ENCODE results near the gene ZNF124.
"Not testable (repeated sequence)": the region's sequence is repeated elsewhere in the genome, so short reads cannot be mapped to it uniquely, and the experiment has no call there.

ZNF124 gene

DNA sequence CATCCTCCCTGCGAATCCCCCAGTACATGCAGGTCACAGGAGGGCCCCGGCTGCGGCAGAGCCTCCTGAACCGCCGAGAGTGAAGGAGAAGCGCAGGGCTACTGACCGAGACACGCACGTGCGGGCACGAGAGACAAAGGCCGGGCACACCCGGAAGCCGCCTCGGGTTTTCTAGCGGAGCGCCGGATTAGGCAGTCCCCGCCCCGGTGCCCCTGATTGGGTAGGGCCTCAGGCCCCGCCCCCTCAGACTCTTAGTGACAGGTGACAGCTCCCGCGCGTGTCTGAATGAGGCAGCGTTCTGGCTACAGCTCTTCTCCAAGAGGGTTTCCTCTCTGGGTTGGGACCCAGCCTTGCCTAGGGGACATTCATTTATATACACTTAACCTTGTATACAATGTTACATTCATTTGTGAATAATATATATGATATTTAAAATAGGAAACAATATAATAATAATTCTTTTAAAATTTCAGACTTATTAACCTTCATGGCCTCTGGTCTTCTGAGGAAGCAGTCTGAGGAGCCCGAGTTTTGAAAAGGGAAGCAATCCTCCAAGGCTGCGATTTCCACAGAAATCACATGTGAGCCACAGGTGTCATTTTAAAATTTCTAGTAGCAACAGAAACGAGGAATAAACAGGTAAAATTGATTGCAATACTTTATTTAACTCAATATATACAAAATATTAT lies at the start of gene ZNF124:
Gene ZNF124 (minus strand): TSS at position 146 of the 689 bp plus-strand sequence. CDS start 143 bp downstream, at position 3.
- DNase-seq: peak in 2 of 6 experiments; percentile 14 to 21

DNA sequence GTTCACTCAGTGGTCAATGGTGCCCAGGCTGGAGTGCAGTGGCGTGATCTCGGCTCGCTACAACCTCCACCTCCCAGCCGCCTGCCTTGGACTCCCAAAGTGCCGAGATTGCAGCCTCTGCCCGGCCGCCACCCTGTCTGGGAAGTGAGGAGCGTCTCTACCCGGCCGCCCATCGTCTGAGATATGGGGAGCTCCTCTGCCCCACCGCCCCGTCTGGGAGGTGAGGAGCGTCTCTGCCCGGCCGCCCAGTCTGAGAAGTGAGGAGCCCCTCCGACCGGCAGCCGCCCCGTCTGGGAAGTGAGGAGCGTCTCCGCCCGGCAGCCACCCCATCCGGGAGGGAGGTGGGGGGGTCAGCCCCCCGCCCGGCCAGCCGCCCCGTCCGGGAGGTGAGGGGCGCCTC lies 48.5 kb upstream of the ZNF124 start:
- not testable (repeated sequence) for DNase-seq

DNA sequence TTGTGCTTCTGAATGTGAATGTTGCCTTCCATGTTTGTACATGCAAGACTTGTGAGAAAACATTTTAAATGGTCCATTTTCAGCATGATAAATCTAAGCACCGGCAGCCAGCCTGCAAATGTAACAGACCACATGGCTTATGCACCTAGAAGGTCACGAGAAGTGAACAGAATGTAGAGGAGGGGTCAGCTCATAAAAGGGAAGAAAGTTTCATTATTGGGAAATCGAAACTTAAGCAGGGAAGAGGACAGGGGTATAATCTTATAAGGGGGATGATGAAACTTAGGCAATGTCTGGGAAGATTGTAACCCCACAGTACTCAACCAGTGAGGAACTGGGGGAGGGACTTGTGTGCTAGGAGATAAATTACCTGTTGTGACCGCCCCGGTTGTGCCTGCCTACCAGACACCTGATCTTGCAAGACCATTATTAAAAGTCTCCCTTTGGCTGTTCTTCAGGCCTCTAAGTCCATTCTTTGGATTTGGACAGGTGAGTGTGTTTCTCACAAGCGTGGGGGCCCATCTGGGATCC lies 46.4 kb upstream of the ZNF124 start:
- DNase-seq: no peak

DNA sequence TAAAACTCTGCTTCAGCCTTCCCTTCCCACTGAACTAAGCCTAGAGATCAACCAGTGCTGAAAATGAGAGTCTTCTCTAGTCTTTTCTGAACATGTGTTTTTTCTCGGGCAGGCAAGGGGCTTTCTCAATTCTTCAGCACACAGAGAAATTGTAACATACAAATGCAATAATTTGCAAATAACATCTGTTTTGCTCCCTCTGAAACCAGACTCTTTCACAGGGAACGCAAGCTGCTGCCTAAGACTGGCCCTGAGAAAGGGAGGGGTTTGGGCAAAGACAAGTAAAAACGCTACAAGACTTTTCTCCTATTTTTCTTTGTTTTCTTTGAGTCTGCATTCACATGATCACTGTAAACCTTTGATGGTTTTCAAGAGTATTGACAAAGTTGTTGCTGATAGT lies 44.4 kb upstream of the ZNF124 start:
- DNase-seq: no peak

DNA sequence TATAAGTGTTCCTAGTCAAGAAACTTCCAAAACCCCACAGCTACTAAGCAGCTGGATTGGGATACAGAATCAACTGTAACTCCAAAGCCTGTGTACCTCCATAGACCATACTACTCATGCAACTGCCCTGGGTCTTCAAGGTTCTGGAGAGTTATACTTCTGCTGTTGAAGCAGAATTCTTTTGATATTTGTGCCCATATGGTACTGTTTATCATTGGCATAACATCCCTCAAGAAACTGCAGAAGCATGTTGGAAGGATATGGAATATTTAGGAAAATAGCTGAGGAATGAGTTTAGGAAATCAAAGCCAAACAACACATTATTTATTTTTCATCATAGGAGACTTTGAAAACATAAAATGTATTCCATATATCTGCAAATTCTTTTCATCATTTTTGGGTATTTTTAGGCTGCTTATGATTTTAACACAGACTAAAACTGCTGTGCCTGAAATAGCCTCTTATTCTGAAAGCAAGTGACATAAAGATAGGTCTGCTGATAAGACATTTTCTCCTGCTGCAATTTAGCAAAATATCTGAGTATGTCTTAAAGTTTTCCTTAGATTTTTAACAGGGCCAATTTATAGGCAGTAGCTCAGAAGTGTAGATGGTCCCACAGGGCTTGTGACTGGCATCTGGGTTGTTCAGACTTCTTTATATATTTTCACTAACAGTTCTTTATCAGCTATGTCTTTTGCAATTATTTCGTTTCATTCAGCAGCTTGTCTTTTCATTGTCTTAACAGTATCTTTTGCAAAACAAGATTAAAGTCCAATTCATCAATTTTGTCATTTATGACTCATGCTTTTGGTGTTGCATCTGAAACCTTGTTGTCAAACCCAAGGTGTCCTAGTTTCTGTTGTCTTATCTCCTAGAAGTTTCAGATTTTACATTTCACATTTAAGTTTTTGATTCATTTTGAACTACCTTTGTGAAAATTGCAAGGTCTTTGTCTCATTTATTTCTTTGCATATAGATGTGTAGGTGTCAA lies 41.1 kb upstream of the ZNF124 start:
- DNase-seq: no peak

DNA sequence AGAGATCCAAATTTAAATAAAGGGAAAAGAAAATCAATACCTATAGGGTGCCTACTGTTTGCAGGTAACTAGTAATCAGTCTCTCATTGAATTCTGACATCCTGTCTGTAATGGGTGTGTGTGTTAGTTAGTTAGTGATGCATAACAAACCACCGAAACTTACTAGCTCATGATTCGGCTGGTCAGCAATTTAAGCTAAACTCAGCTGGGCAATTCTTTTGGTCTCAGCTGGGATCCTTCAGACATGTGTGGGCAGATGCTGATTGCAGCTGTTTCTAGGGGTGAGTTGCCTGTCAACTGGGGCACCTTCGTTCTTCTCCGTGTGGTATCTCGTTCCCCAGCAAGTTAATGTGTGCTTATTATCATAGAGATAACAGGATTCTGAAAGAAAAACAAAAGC lies 40.2 kb upstream of the ZNF124 start:
- DNase-seq: no peak

DNA sequence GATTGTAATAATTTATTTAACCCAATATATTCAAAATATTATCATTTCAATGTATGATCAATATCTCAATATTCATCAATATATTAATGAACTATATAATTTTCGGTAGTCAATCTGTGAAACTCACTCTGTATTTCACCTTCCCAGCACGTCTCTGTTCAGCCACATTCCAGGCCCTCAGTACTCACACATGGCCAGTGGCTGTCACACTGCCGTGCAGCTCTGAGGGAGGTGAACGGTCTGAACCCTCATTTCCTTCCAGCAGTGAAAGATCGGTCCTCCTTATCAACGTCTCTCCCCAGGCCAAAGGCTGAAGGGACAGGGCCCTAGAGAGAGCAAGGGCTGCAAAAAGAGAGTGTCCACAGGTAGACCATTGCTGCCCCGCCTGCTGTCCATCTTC lies 39.5 kb upstream of the ZNF124 start:
- DNase-seq: peak in 1 of 6 experiments; percentile 9

DNA sequence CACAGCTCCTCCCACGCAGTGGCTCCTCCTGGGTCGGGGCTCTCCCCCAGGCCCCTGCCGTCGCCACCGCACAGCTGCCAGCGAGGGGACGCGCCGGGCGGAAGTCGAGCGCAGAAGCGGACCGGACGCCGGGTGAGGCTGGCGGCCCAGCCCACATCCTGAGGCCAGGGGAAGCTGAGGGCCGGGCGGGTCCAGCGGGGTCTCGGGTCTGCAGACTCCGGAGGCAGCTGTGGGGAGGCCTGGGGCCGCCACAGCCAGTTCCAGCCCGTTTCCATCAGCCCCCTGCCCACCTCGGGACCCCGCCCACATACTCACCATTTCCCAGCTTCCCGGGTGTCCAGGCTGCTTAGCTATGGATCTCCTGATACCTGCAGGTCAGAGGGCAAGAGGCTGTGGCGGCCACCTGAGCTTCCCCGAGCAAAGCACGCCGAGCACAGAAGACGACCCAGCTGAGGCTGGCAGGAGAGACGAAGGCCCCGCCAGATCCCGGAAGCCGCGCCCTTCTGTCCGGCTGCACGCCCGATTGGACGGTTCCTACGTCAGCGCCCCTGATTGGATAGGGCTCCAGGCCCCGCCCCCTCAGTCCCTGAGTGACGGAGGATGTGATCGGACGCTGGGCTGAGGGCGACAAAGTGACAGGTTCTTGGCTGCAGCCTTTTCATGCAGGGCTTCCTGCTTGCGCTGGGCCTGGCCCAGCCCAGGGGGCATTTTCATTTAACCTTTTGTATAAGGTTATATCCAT lies 38.7 kb upstream of the ZNF124 start:
- DNase-seq: peak; percentile 85 to 94 (median 88)

DNA sequence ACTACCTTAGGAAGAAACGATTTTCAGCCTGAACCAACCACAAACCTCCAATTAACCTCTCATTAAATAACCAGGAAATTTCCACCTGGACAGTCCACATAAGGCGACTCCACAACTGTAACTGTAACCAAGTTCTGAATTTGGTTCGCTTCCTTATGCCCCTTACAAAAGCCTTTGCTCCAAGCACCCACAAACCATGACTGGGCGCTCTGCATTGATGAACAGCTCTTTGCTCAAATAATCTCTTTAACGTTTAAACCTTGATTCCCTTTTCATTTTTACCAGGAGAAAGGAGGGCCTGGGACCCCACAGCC lies 38.2 kb upstream of the ZNF124 start:
- DNase-seq: no peak

DNA sequence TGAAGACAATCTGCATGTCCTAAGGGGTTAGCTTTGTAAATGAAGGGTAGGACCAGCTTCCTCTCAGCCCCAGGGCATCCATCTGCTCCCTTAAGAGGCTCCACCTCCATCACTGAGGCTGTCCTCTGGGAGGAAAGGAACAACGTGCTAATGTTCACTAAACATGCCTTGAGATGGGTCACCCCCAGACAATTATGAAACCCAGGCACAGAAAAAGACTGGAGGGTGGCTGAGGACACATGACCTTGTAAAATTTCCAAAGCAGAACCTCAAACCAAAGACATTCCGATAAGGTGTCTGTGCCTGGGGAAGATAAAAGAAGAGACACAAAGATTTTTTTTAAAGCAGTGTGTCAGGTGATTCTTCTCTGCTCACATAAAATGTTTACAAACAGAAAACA lies 37.6 kb upstream of the ZNF124 start:
- DNase-seq: no peak

DNA sequence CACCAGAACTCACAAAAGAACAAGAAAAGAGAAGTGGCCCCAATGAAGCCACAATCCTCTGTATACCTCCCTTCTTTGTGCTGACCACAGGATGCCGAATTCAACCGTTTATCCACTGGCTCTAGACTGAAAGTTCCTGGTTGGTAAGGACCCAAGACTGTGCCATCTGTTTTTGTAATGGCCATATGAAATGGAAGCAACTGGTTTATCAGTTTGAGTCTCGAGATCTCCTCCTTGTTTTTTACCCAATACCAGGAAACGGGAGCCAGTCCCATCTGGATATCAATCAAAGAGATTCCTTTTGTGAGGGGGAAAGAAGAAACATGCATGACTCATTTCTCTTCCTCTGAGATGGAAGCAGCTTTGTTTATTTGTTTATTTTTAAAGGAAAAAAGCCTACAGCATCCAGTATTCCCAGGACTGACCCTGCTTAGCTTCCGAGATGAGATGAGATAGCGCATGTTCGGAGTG lies 32.4 kb upstream of the ZNF124 start:
- no peak for DNase-seq

DNA sequence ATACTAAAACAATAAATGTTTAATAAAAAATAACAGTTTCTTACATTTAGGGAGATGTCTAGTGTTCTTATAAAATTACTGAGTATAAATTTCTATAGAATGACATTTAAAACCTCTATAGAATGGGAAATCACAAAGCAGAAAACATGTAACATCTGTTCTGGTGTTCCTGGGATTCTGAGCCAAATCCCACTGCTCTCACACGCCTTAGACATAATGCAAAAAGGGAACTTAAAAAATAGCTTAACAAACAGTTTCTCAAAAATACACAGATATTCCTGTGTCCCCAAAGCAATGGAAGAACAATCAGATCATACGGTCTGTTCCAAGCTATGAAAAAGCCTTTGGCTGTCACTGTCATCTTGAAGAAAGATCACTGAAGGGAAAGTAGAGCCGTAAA lies 27.0 kb upstream of the ZNF124 start:
- no peak for DNase-seq

DNA sequence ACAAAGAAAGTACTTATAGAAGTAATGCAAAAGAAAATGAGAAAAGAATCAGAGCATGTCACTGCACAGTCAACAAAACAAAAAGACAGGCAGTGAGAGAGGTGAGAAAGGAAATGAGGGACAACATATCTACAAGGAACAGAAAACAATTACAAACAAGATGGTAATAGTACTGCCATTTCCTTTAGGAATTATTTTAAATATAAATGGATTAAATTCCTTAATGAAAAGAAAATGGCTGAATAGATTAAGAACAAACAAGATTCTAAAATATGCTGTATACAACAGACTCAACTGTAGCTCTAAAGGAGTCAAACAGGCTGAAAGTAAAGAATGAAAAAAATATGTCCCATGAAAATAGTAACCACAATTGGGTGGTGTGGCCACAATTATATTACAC lies 22.1 kb upstream of the ZNF124 start:
- no peak for DNase-seq

DNA sequence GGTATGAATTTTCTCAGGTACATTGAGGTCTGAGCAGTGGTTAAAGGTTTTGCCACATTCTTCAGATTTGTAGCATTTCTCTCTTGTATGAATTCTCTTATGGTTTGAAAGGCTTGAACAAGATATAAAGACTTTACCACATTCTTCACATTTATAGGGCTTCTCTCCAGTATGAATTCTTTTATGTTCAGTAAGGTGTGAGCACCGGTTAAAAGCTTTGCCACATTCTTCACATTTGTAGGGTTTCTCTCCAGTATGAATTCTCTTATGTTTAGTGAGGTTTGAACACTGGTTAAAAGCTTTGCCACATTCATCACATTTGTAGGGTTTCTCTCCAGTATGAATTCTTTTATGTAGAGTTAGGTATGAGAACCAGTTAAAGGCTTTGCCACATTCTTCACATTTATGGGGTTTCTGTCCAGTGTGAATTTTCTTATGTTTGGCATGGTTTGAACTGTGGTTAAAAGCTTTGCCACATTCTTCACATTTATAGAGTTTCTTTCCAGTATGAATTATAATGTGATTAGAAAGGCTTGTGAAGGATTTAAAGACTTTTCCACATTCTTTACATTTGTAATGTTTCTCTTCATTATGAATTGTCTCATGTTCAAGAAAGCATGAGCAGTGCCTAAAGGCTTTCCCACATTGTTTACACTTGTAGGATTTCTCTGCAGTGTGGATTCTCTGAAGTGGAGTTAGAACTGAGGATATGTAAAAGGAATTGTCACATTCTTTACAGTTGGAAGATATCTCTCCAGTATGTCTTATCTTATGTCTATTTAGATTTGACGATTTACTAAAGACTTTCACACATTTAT lies 18.4 kb upstream of the ZNF124 start:
- DNase-seq: no peak

DNA sequence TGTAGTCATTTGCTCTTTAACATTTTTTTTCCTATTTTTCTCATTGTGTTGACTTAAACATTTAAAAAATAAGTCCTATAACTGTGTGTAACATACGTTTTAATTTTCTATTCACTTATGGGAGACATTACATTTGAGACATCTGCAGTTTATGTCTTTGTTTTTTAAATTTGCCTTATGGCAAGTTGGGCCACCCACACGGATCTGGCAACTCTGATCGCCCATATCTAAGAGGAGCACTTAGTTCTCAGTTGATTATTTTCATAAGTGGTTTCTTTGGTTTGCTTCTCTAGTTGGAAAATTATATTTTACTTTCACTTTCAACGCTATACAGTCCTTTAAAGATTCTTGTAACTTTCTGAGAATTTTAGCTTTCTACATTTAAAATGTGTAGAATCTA lies 13.8 kb upstream of the ZNF124 start:
- no peak for DNase-seq

DNA sequence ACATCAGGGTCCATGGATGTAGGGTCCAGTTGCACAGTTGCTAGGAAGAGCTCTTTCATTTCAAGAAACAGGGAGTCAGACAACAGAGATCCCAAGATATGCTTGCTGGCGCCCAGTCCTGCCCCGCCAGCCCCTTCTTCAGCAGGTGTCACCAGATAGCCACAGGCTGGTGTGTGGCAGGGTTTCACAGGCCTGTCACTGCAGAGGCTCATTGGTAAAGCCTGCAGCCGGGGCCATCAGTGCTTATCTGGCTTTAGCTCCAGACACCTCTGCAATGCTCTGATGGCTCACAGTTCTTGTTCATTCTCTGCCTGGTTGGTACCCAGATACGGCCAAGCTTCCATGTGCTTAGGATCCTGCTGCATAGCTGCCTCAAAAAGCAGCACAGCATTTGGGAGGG lies 12.4 kb upstream of the ZNF124 start:
- no peak for DNase-seq

DNA sequence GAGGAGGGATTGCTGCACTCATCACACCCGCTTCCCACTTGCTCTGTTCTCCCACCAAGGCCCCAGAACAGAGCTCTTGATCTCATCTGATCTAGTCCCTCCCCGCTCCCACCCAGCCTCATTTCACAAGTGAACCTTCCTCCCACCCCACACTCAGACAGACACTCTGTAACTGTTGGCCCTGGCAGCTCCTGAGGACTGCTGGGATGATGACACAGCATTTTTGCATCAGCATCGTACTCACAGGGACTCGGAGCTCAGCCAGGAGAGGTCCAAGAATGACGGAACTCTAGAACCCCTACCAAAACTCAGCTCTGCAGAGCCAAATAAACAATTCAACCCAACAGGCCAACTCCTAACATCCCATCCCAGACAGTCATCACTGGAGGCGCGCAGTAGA lies 11.2 kb upstream of the ZNF124 start:
- no peak for DNase-seq

DNA sequence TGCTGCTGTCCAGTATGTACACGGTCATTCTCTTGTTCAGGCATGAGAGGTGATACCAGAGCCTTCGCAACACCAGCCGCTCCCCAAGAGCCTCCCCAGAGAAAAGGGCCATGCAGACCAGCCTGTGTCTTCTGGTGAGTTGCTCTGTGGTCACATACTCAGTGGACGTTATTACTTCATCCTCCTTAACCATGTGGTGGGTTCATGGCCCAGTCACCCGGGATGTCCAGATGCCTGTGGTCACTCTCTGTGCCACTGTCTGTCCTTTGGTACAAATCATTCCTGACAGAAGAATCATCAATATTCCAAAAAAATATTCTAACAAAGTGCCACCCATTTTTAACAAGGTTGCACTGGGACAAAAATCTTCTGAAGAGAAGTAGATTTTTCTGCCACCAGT lies 8.8 kb upstream of the ZNF124 start:
- DNase-seq: no peak

DNA sequence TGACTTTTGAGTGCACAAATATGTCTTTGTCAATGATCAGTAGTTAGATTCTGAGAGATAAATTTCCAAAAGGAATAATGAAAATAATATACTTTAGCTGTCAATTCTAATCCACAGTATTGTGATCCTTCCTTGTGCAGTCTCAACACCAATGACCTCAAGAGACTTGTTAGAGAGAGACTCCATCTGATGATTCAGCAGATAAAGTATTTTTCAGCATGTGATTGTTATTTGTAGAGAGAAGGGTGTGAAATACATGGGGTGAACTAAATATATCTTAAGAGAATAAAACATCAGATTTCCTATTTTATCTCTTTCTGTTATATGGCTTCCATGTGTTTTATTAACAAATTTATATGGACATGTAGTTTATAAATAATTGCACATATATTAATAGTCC lies 5.9 kb upstream of the ZNF124 start:
- DNase-seq: no peak

DNA sequence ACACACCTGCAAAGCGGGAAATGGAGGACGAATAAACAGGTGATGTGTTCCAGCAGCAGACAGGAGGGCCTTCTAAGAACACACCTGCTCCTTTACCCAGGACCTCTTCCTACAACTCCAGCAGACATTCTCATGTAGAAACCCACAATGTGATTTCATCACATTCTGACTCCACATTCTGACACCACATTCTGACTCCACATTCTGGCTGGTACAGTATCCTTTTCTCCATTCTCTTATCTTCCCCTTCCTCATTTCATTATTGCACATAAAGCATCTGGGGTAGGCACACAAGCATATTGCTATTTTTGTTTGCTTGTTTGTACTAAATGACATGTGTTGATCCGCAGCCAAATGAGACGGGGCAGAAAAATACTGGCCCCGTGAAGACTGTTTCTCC lies 3.6 kb upstream of the ZNF124 start:
- DNase-seq: no peak

DNA sequence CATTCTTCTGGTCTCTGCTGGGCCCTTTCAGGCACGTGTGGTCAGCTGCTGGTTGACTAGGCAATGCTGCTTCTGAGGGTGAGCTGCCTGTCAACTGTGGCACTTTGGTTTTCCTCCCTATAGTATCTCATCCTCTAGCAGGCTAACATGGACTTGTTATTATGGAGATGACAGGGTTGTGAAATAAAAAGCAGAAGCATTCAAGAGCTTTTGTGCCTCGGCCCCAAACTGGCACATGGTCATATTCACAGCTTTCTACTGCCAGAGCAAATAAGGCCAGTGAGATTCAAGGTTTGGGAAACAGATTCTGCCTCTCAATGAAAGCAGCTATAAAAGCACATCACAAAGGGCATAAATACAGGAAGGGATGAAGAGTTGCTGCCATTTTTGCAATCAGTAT lies 1.6 kb upstream of the ZNF124 start:
- DNase-seq: no peak

DNA sequence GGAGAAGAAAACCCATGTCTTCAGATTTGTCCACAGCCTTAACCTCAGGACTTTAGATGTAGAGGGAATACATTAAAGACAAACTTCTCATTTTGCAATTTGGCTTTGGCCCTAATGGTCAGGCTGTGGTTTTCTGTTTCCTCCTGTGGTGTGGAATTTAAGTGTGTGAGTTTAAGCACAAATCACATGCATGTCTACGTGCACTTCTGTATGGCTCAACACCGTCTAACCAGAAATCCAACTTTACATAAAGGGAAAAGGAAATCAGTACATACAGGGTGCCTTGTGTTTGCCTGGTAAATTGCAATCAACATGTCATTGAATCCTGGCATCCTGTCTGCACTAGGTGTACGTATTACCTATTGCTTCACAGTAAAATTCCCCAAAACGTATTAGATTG lies 1.2 kb upstream of the ZNF124 start:
- DNase-seq: no peak
